Esophagus squamous epithelium (tissue), 4 donors: ENCODE measurements around the gene ARHGEF12.

Source experiments
- CTCF ChIP-seq, 6 experiments: fragments of 450-650 bp in 4 of 6; fragments of 200-600 bp in 2 of 6; sonication (generic) in 2 of 6; IDR thresholded peaks; one replicate each; pipeline ENCODE4 v1.5.1; 2016 to 2019; ENCODE audit warnings: antibody characterized with exemption in 6 of 6, mild to moderate bottlenecking in 4 of 6, moderate library complexity in 4 of 6
- POLR2A ChIP-seq, 4 donors: fragments of 450-650 bp; IDR thresholded peaks; one replicate each; pipeline ENCODE4 v1.6.1; 2017; ENCODE audit warnings: antibody characterized with exemption in 4 of 4, mild to moderate bottlenecking in 4 of 4, moderate library complexity in 3 of 4

DNA sequence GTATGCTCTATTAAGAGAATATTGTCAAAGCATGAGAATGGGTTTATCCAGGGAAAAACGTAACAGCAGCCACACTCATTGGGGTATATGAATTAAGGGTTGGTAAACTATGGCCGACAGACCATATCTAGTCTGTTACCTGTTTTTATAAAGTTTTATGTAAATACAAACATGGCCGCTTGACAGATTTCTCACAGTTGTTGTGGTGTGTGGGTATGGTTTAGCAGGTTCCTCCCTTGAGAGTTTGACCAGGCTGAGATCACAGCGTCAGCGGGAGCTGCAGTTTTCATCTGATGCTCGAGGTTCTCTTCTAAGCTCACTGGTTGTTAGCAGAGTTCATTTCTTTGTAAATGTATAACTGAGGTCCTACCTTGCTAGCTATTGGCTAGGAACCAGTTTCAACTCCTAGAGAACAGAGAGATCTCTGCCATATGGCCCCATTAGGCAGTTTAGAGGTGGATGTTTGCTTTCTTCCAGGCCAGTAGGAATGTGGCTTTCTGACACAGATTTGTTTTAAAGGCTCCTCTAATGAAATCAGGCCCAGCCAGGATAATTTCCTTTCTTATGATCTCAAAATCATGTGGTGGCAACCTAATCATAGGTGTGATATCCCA, 129.8 kb downstream of the ARHGEF12 start:
- no peak for TF ChIP-seq CTCF (IDR thresholded peaks at IDR 0.05)
- no peak for TF ChIP-seq POLR2A (IDR thresholded peaks at IDR 0.05)
